GF-D8 (cell line): ENCODE results near the gene SRGAP3.

Experiments
- DNase-seq: peaks from one replicate; lab custom pipeline; 2025; lab: John Stamatoyannopoulos, UW

SRGAP3 gene

GRCh38 chr3:9047452-9048346 lies 201.7 kb downstream of the SRGAP3 start:
- no peak for DNase-seq

GRCh38 chr3:9045371-9045770 lies 204.1 kb downstream of the SRGAP3 start:
- no peak for DNase-seq

GRCh38 chr3:9043063-9043462 lies 206.4 kb downstream of the SRGAP3 start:
- no peak for DNase-seq

GRCh38 chr3:9041626-9042025 lies 207.8 kb downstream of the SRGAP3 start:
- no peak for DNase-seq

GRCh38 chr3:9040996-9041395 lies 208.4 kb downstream of the SRGAP3 start:
- no peak for DNase-seq

- DNase-seq, result no peak
Observed at GRCh38 chr3:9037144-9037711, 212.2 kb downstream of the SRGAP3 start.

GRCh38 chr3:9036404-9037131 lies 212.9 kb downstream of the SRGAP3 start:
- DNase-seq, result no peak

GRCh38 chr3:9035961-9036360 lies 213.5 kb downstream of the SRGAP3 start:
- no peak for DNase-seq

GRCh38 chr3:9035473-9035872 lies 214.0 kb downstream of the SRGAP3 start:
- DNase-seq, result no peak

GRCh38 chr3:9033867-9034266 lies 215.6 kb downstream of the SRGAP3 start:
- no peak for DNase-seq

- DNase-seq, result no peak
Observed at GRCh38 chr3:9032231-9032777, 217.1 kb downstream of the SRGAP3 start.

- no peak for DNase-seq
Observed at GRCh38 chr3:9030034-9030433, 219.4 kb downstream of the SRGAP3 start.

- DNase-seq, result no peak
Observed at GRCh38 chr3:9028134-9028533, 221.3 kb downstream of the SRGAP3 start.

- DNase-seq, result no peak
Observed at GRCh38 chr3:9026320-9027045, 223.0 kb downstream of the SRGAP3 start.

GRCh38 chr3:9024341-9024740 lies 225.1 kb downstream of the SRGAP3 start:
- DNase-seq, result no peak

GRCh38 chr3:9023226-9023590 lies 226.2 kb downstream of the SRGAP3 start:
- no peak for DNase-seq

- no peak for DNase-seq
Observed at GRCh38 chr3:9022305-9023225, 226.9 kb downstream of the SRGAP3 start.

GRCh38 chr3:9021271-9022009 lies 228.0 kb downstream of the SRGAP3 start:
- DNase-seq, result no peak

GRCh38 chr3:9020426-9020825 lies 229.0 kb downstream of the SRGAP3 start:
- DNase-seq, result no peak

GRCh38 chr3:9019259-9019961 lies 230.0 kb downstream of the SRGAP3 start:
- no peak for DNase-seq
